Psoas muscle (tissue), 8 donors: Measurements from ENCODE around the gene FARP1. TPM values are rescaled to one million over a fixed set of nuclear protein-coding genes. Genes with fewer than 3 reads are reported as not detected.
"Not testable (repeated sequence)": the region's sequence is repeated elsewhere in the genome, so short reads cannot be mapped to it uniquely, and the experiment has no call there.

Source experiments
- ATAC-seq, 4 donors: fragments of 200-7000 bp; cut with Tn5 transposase; one replicate each; pipeline ENCODE4 v1.9.1; 2020; ENCODE audit warnings: moderate library complexity in 3 of 4, mild to moderate bottlenecking in 2 of 4
- DNase-seq, 2 donors: peaks; one replicate each; pipeline ENCODE4 v3.0.0-alpha.2; 2020
- H3K27ac ChIP-seq: fragments of 200-600 bp; one replicate; pipeline ENCODE4 v1.8.0; 2022
- H3K27me3 ChIP-seq, 3 donors: fragments of 200-600 bp in 1 of 3; one replicate each; pipeline versions ENCODE4 v1.6.1 to v1.8.0; 2013 to 2022; ENCODE audit warnings: low read length in 2 of 3, mild to moderate bottlenecking in 2 of 3, moderate library complexity in 1 of 3; ENCODE audit not compliant: insufficient read depth in 3 of 3
- H3K36me3 ChIP-seq, 2 donors: fragments of 200-600 bp in 1 of 2; one replicate each; pipeline versions ENCODE4 v1.6.1 to v1.8.0; 2013 to 2022; ENCODE audit warnings: low read depth in 1 of 2, mild to moderate bottlenecking in 1 of 2, moderate library complexity in 1 of 2; ENCODE audit not compliant: insufficient read depth in 1 of 2
- H3K4me1 ChIP-seq: fragments of 200-600 bp; one replicate; pipeline ENCODE4 v1.8.0; 2022
- H3K4me3 ChIP-seq: fragments of 200-600 bp; one replicate; pipeline ENCODE4 v1.8.0; 2022; ENCODE audit warnings: mild to moderate bottlenecking
- H3K9me3 ChIP-seq: fragments of 200-600 bp; one replicate; pipeline ENCODE4 v1.8.0; 2022
- CTCF ChIP-seq: fragments of 200-600 bp; IDR thresholded peaks from one replicate; pipeline ENCODE4 v1.8.0; 2022; ENCODE audit warnings: antibody characterized with exemption
- WGBS, 3 donors: extraction: QIAGEN DNeasy Blood & Tissue Kit; methylation state at CpG; one replicate each; pipeline versions ENCODE4 v1.1.6 to v1.1.7; 2013; 5-methylcytosine and 5-hydroxymethylcytosine counted together
- intact Hi-C, 2 donors: fragments of 100-400 bp; cut with DNase I; formaldehyde crosslinking; loops; one replicate each; pipeline versions ENCODE4 v1.11.0 to v1.14.2; 2022
- polyA plus RNA-seq, 3 donors: library from polyadenylated mRNA; stranded (reverse); fragments of 200-250 nt; gene quantifications; one replicate each; pipeline ENCODE4 v1.2.3, GENCODE V29; 2013
- total RNA-seq, 4 donors: library from RNA; stranded (reverse); fragmentation: NEBNext Ultra II Directional in 2 of 4; extraction: Animal tissue kit (Norgen Biotek cat#: 25700) in 2 of 4; gene quantifications; one replicate each; pipeline versions ENCODE4 v1.2.1 to v1.2.4, GENCODE V29; 2021 to 2023
- donor health status: healthy with polysubstance abuse.
- donor health status: DM: no; HTN: no; CAD: no; lungs with moderate emphysema.
- donor health status: Bipolar disorder and iron deficiency.
- donor health status: healthy.
- donor health status: DM: yes; HTN: yes; CAD: no.
- donor health status: DM: no; HTN: no; CAD: no.
- donor health status: DM: no; HTN: no; CAD: no.
- donor health status: DM: yes; HTN: yes; CAD: no.

Gene FARP1
- total and polyA plus RNA-seq, 7 donors = 5.7 to 19.4 (median 9.2) TPM

GRCh38 chr13:98225036-98225940 is 82.4 kb downstream of the FARP1 start:
- intact Hi-C loops = no loop called here
- Histone ChIP-seq H3K27ac (no peak overlapping the region), H3K36me3 (no peaks in the 10 kb centered on the region), H3K4me1 (peaks cover 5% of the 10 kb centered on the region), H3K27me3 (no peaks in the 10 kb centered on the region), H3K4me3 (no peak overlapping the region), H3K9me3 (no peaks in the 10 kb centered on the region)
- WGBS, 3 donors = 94 to 95% (median 94%) methylated on average over 20 of the region's 20 CpGs
- DNase-seq (no peak), ATAC-seq (no peak)
- TF ChIP-seq CTCF = no peak

- no peak for TF ChIP-seq CTCF
- intact Hi-C loops = no loop called here
- no peaks in the 10 kb centered on the region for H3K27me3 ChIP-seq
- H3K27ac ChIP-seq = no peak overlapping the region
- H3K4me1 ChIP-seq = peaks cover 5% of the 10 kb centered on the region
- no peak for ATAC-seq
- WGBS, 3 donors = 81 to 88% (median 84%) methylated on average over 5 of the region's 5 CpGs
- DNase-seq = no peak
- H3K9me3 ChIP-seq = no peaks in the 10 kb centered on the region
- no peaks in the 10 kb centered on the region for H3K36me3 ChIP-seq
- no peak overlapping the region for H3K4me3 ChIP-seq
These were observed 83.6 kb downstream of the FARP1 start for GRCh38 chr13:98226496-98226895.

GRCh38 chr13:98228661-98229341 is 85.9 kb downstream of the FARP1 start:
- TF ChIP-seq CTCF = no peak
- Histone ChIP-seq H3K27ac (no peak overlapping the region), H3K36me3 (no peaks in the 10 kb centered on the region), H3K4me3 (no peak overlapping the region), H3K27me3 (no peaks in the 10 kb centered on the region), H3K4me1 (no peaks in the 10 kb centered on the region), H3K9me3 (no peaks in the 10 kb centered on the region)
- intact Hi-C loops = no loop called here
- DNase-seq = no peak
- 88 to 92% (median 89%) methylated on average over 3 of the region's 3 CpGs for WGBS, 3 donors
- no peak for ATAC-seq

- H3K9me3 ChIP-seq, H3K27me3 ChIP-seq, H3K27ac ChIP-seq, H3K36me3 ChIP-seq, intact Hi-C loops, DNase-seq, H3K4me1 ChIP-seq, ATAC-seq, H3K4me3 ChIP-seq: not testable (repeated sequence)
- WGBS, 3 donors = 95 to 100% (median 98%) methylated on average over 4 of the region's 4 CpGs
These were observed 87.9 kb downstream of the FARP1 start for GRCh38 chr13:98230762-98231161.

- Histone ChIP-seq H3K4me1 (no peaks in the 10 kb centered on the region), H3K27me3 (no peaks in the 10 kb centered on the region), H3K36me3 (no peaks in the 10 kb centered on the region), H3K27ac (no peak overlapping the region), H3K4me3 (no peak overlapping the region), H3K9me3 (no peaks in the 10 kb centered on the region)
- 95 to 97% (median 96%) methylated on average over 4 of the region's 4 CpGs for WGBS, 3 donors
- DNase-seq (no peak), ATAC-seq (no peak)
- no peak for TF ChIP-seq CTCF
- intact Hi-C loops = no loop called here
These were observed 89.6 kb downstream of the FARP1 start for GRCh38 chr13:98232456-98232855.
